ENCODE results near the gene ITGAD. TPM values are rescaled to one million over a fixed set of nuclear protein-coding genes. Genes with fewer than 3 reads are reported as not detected.

The ITGAD gene
- total and polyA plus RNA-seq, 2 of the 8 experiments (the other 6 are each of a cell fraction or from before 2014, with no cell fraction given): 0.06 TPM; not detected in 1

- DNase-seq (ENCODE audit: low read depth in 1 of 2, low spot score in 2 of 2) (no peak), FAIRE-seq (no peak)
- Histone ChIP-seq H4K20me1 (replicated peaks in 1 of 2; ENCODE audit: control insufficient read depth in 1 of 2, insufficient read depth in 2 of 2, low read length in 2 of 2) (no peaks in the 10 kb centered on the region), H3K56ac (replicated peaks; ENCODE audit: insufficient read length, low read depth, low read length) (no peak overlapping the region), H3K36me3 (ENCODE audit: control insufficient read depth in 2 of 4, insufficient read depth in 4 of 4, low read length in 3 of 4) (no peaks in the 10 kb centered on the region), H2AFZ (ENCODE audit: low read length) (no peak overlapping the region), H3K4me1 (replicated peaks in 1 of 4; ENCODE audit: control insufficient read depth in 3 of 4, insufficient read depth in 4 of 4, low read length in 3 of 4) (no peaks in the 10 kb centered on the region), H3K4me3 (ENCODE audit: extremely low read depth in 1 of 4, insufficient read depth in 2 of 4, low read depth in 3 of 4, low read length in 4 of 4) (no peak overlapping the region), H3K18ac (ENCODE audit: extremely low read depth, low read length) (no peak overlapping the region), H3K9me3 (ENCODE audit: insufficient read depth in 2 of 2, low read depth in 1 of 2, low read length in 1 of 2) (no peaks in the 10 kb centered on the region), H2BK15ac (ENCODE audit: low read length) (no peak overlapping the region), H2BK12ac (ENCODE audit: low read depth, low read length) (no peak overlapping the region), H2BK120ac (replicated peaks; ENCODE audit: low read depth, low read length) (no peak overlapping the region), H3K9ac (replicated peaks in 1 of 4; ENCODE audit: extremely low read depth in 1 of 4, low read depth in 3 of 4, low read length in 3 of 4) (no peak overlapping the region), H2AK5ac (ENCODE audit: low read depth, low read length) (no peak overlapping the region), H3K23me2 (ENCODE audit: low read depth, low read length) (peaks cover 2% of the 10 kb centered on the region; the same call in 1 of the 2 replicates), H3K14ac (ENCODE audit: insufficient read length) (no peak overlapping the region), H3K4ac (replicated peaks; ENCODE audit: insufficient read length, low read depth, low read length) (no peak overlapping the region), H3K79me1 (ENCODE audit: low read depth, low read length) (no peaks in the 10 kb centered on the region), H2BK5ac (ENCODE audit: low read depth, low read length) (no peak overlapping the region), H4K8ac (ENCODE audit: extremely low read depth, insufficient read depth, low read length) (no peak overlapping the region; the same call in 1 of the 2 replicates), H3K4me2 (ENCODE audit: insufficient read depth in 1 of 2, low read depth in 2 of 2, low read length in 2 of 2) (no peak overlapping the region), H4K5ac (ENCODE audit: insufficient read length, low read depth, low read length) (no peak overlapping the region), H3K27ac (ENCODE audit: low read depth, low read length) (no peak overlapping the region), H3K23ac (ENCODE audit: insufficient read length) (no peak overlapping the region), H2BK20ac (ENCODE audit: low read length) (no peak overlapping the region), H3K27me3 (replicated peaks in 1 of 4; ENCODE audit: control insufficient read depth in 3 of 4, extremely low read depth in 1 of 4, insufficient read depth in 3 of 4, low read length in 3 of 4) (no peaks in the 10 kb centered on the region; a peak in 1 of 7 replicates), H4K91ac (replicated peaks; ENCODE audit: insufficient read length, low read length) (no peak overlapping the region), H3K79me2 (ENCODE audit: control insufficient read depth in 1 of 2, insufficient read depth in 2 of 2, low read length in 2 of 2) (no peaks in the 10 kb centered on the region)
- 84% methylated on average over 10 of the region's 11 CpGs; no CpG with 5 or more reads in 1 of the 2 experiments for WGBS, 2 experiments (ENCODE audit: extremely low coverage in 1 of 2, insufficient coverage in 1 of 2, insufficient read length in 1 of 2, insufficient replicate concordance in 2 of 2, low coverage in 1 of 2, low lambda C conversion rate in 2 of 2, missing lambda C conversion rate in 1 of 2)
- CTCF ChIA-PET (ENCODE audit: partially characterized antibody): interaction anchor here (0.5 to 1.3 kb wide), 4 partner anchors 27 to 216 kb away, joined by 3 to 5 read pairs (median 4); no protein-coding TSS in a partner anchor
- POLR2A ChIA-PET (ENCODE audit: partially characterized antibody): interaction anchor here (1.7 kb wide), 1 partner anchor 215 kb away, joined by 4 read pairs; no protein-coding TSS in a partner anchor
- TF ChIP-seq CTCF (IDR thresholded peaks at IDR 0.05; ENCODE audit: control extremely low read depth in 1 of 3, insufficient read depth in 1 of 3, low read depth in 1 of 3, low read length in 3 of 3) (no peak), SIRT6 (IDR thresholded peaks at IDR 0.05; ENCODE audit: low read length) (no peak), E2F6 (IDR thresholded peaks at IDR 0.05) (no peak), RXRA (IDR thresholded peaks at IDR 0.05; ENCODE audit: insufficient read depth, low read depth, low read length) (no peak), BRCA1 (IDR thresholded peaks at IDR 0.05; ENCODE audit: low read depth, low read length) (no peak), SP1 (IDR thresholded peaks at IDR 0.05; ENCODE audit: low read depth, low read length) (no peak), KDM1A (IDR thresholded peaks at IDR 0.05; ENCODE audit: borderline replicate concordance, low read length) (no peak), SP4 (IDR thresholded peaks at IDR 0.05; ENCODE audit: low read length) (no peak), SRF (IDR thresholded peaks at IDR 0.05; ENCODE audit: low read depth, low read length) (no peak), EZH2 (IDR thresholded peaks at IDR 0.05; ENCODE audit: low read depth, low read length, severe bottlenecking) (no peak), GABPA (IDR thresholded peaks at IDR 0.05; ENCODE audit: borderline replicate concordance, insufficient read depth, low read length) (no peak)
Observed at GRCh38 chr16:31416371-31416770, 23.2 kb downstream of the ITGAD start.

Data from H1 (cell line).